Neuron (in vitro differentiated cells): ENCODE data around the gene AFDN.

Experiments
- H2AFZ ChIP-seq: one replicate; pipeline ENCODE4 v1.6.1; 2013; ENCODE audit warnings: low read depth, mild to moderate bottlenecking, inconsistent platforms, low read length, moderate library complexity
- H3K27me3 ChIP-seq: one replicate; pipeline ENCODE4 v1.6.1; 2013; ENCODE audit warnings: low read length; ENCODE audit not compliant: insufficient read depth
- H3K36me3 ChIP-seq: one replicate; pipeline ENCODE4 v1.6.1; 2013; ENCODE audit warnings: low read length; ENCODE audit not compliant: insufficient read depth
- H3K4me1 ChIP-seq: one replicate; pipeline ENCODE4 v1.6.1; 2013; ENCODE audit warnings: low read length; ENCODE audit not compliant: insufficient read depth
- H3K4me3 ChIP-seq: 2 replicates; pipeline ENCODE4 v1.5.1; 2013; ENCODE audit warnings: mild to moderate bottlenecking, low read length, moderate library complexity
- H3K9me3 ChIP-seq: one replicate; pipeline ENCODE4 v1.6.1; 2013; ENCODE audit warnings: low read length

The AFDN gene

GRCh38 chr6:167987396-167988153 is 160.9 kb downstream of the AFDN start:
- Histone ChIP-seq H3K4me3 (no peak overlapping the region), H3K4me1 (peaks cover 3% of the 10 kb centered on the region), H3K36me3 (no peaks in the 10 kb centered on the region), H2AFZ (no peak overlapping the region), H3K27me3 (no peaks in the 10 kb centered on the region), H3K9me3 (peaks cover 28% of the 10 kb centered on the region)

- Histone ChIP-seq H3K27me3 (no peaks in the 10 kb centered on the region), H3K36me3 (no peaks in the 10 kb centered on the region), H3K4me1 (peaks cover 3% of the 10 kb centered on the region), H3K4me3 (no peak overlapping the region), H3K9me3 (peaks cover 28% of the 10 kb centered on the region), H2AFZ (no peak overlapping the region)
Measured at GRCh38 chr6:167988154-167988495, 161.4 kb downstream of the AFDN start.

- Histone ChIP-seq H3K4me1 (peaks cover under 1% of the 10 kb centered on the region), H3K9me3 (peaks cover 23% of the 10 kb centered on the region), H3K4me3 (no peak overlapping the region), H3K27me3 (no peaks in the 10 kb centered on the region), H3K36me3 (no peaks in the 10 kb centered on the region), H2AFZ (no peak overlapping the region)
Measured at GRCh38 chr6:167988945-167989841, 162.5 kb downstream of the AFDN start.

- Histone ChIP-seq H3K36me3 (no peaks in the 10 kb centered on the region), H3K27me3 (no peaks in the 10 kb centered on the region), H2AFZ (no peak overlapping the region), H3K4me1 (no peaks in the 10 kb centered on the region), H3K9me3 (peaks cover 18% of the 10 kb centered on the region), H3K4me3 (no peak overlapping the region)
Measured at GRCh38 chr6:167990016-167990945, 163.6 kb downstream of the AFDN start.

- no peaks in the 10 kb centered on the region for H3K36me3 ChIP-seq
- H2AFZ ChIP-seq: no peak overlapping the region
- no peaks in the 10 kb centered on the region for H3K4me1 ChIP-seq
- no peaks in the 10 kb centered on the region for H3K27me3 ChIP-seq
- no peak overlapping the region for H3K4me3 ChIP-seq
- peaks cover 9% of the 10 kb centered on the region for H3K9me3 ChIP-seq
Measured at GRCh38 chr6:167993169-167993568, 166.5 kb downstream of the AFDN start.

- Histone ChIP-seq H3K4me3 (no peak overlapping the region), H3K9me3 (peaks cover 9% of the 10 kb centered on the region), H3K27me3 (no peaks in the 10 kb centered on the region), H2AFZ (no peak overlapping the region), H3K4me1 (no peaks in the 10 kb centered on the region), H3K36me3 (no peaks in the 10 kb centered on the region)
Measured at GRCh38 chr6:167993831-167994230, 167.1 kb downstream of the AFDN start.

GRCh38 chr6:167995302-167995701 is 168.6 kb downstream of the AFDN start:
- no peaks in the 10 kb centered on the region for H3K27me3 ChIP-seq
- H2AFZ ChIP-seq: no peak overlapping the region
- H3K4me3 ChIP-seq: no peak overlapping the region
- H3K9me3 ChIP-seq: no peaks in the 10 kb centered on the region
- H3K36me3 ChIP-seq: no peaks in the 10 kb centered on the region
- H3K4me1 ChIP-seq: no peaks in the 10 kb centered on the region

- Histone ChIP-seq H3K4me1 (no peaks in the 10 kb centered on the region), H3K4me3 (no peak overlapping the region), H3K27me3 (no peaks in the 10 kb centered on the region), H3K36me3 (no peaks in the 10 kb centered on the region), H2AFZ (no peak overlapping the region), H3K9me3 (no peaks in the 10 kb centered on the region)
Measured at GRCh38 chr6:167995731-167996151, 169.0 kb downstream of the AFDN start.

- Histone ChIP-seq H3K9me3 (no peaks in the 10 kb centered on the region), H3K36me3 (no peaks in the 10 kb centered on the region), H3K4me3 (no peak overlapping the region), H2AFZ (no peak overlapping the region), H3K27me3 (no peaks in the 10 kb centered on the region), H3K4me1 (no peaks in the 10 kb centered on the region)
Measured at GRCh38 chr6:167996424-167997199, 169.9 kb downstream of the AFDN start.

- Histone ChIP-seq H3K4me1 (no peaks in the 10 kb centered on the region), H3K36me3 (no peaks in the 10 kb centered on the region), H3K4me3 (no peak within 1 kb of the TSS), H2AFZ (no peak within 1 kb of the TSS), H3K27me3 (no peaks in the 10 kb centered on the region), H3K9me3 (no peaks in the 10 kb centered on the region)
Measured at GRCh38 chr6:167997642-167998041, 170.9 kb downstream of the AFDN start, which contains the start of gene KIF25. TSS of gene KIF25 (plus strand) at chr6:167997671. CDS start at chr6:168029586, 31,915 bp downstream.

- no peaks in the 10 kb centered on the region for H3K4me1 ChIP-seq
- H3K4me3 ChIP-seq: no peak overlapping the region
- no peak overlapping the region for H2AFZ ChIP-seq
- H3K9me3 ChIP-seq: peaks cover under 1% of the 10 kb centered on the region
- H3K27me3 ChIP-seq: no peaks in the 10 kb centered on the region
- no peaks in the 10 kb centered on the region for H3K36me3 ChIP-seq
Measured at GRCh38 chr6:167998215-167998614, 171.5 kb downstream of the AFDN start.
